Panc1 (cell line): ENCODE measurements around the gene GZMM. TPM values are rescaled to one million over a fixed set of nuclear protein-coding genes. Genes with fewer than 3 reads are reported as not detected.

ENCODE experiments used
- ATAC-seq: fragments of 200-7000 bp; cut with Tn5 transposase; 2 replicates; pipeline ENCODE4 v1.9.1; 2020; ENCODE audit warnings: mild to moderate bottlenecking, moderate library complexity
- BruUV-seq: library from RNA; stranded (reverse); fragments of 400-500 nt; replicated peaks from 2 replicates; lab custom pipeline; 2021; lab: Mats Ljungman, UMichigan
- CTCF ChIA-PET: fragments of 300-600 bp; sonication (Branson Sonifier 250); formaldehyde crosslinking; loops from one replicate; lab custom pipeline; 2022; ENCODE audit warnings: antibody characterized with exemption; lab: Charles Lee
- POLR2A ChIA-PET: fragments of 300-600 bp; sonication (Branson Sonifier 250); formaldehyde crosslinking; loops from one replicate; lab custom pipeline; 2022; ENCODE audit warnings: antibody characterized with exemption; lab: Charles Lee
- DNase-seq: peaks from one replicate; pipeline ENCODE4 v3.0.0-alpha.2; 2010; ENCODE audit warnings: low read depth, low spot score
- H3K27ac ChIP-seq: 2 replicates; pipeline ENCODE4 v1.5.1; 2011; ENCODE audit warnings: mild to moderate bottlenecking, low read length, inconsistent platforms
- H3K27me3 ChIP-seq: fragments of 200-500 bp; sonication (Bioruptor generic); 2 replicates; pipeline ENCODE4 v1.6.0; 2014; ENCODE audit warnings: low read length, inconsistent platforms; ENCODE audit not compliant: control insufficient read depth, insufficient read depth
- H3K36me3 ChIP-seq: fragments of 200-500 bp; sonication (Bioruptor generic); 2 replicates; pipeline ENCODE4 v1.5.1; 2014; ENCODE audit warnings: inconsistent platforms, mild to moderate bottlenecking, low read length, moderate library complexity; ENCODE audit not compliant: control insufficient read depth, insufficient read depth
- H3K4me1 ChIP-seq: 2 replicates; pipeline ENCODE4 v1.5.1; 2011; ENCODE audit warnings: inconsistent platforms, mild to moderate bottlenecking, low read length, moderate library complexity; ENCODE audit not compliant: control insufficient read depth, insufficient read depth
- H3K4me3 ChIP-seq, 2 experiments: 2 replicates each; pipeline ENCODE4 v1.5.1; 2011 to 2012; ENCODE audit warnings: low read depth in 2 of 2, low read length in 2 of 2, mild to moderate bottlenecking in 2 of 2, inconsistent platforms in 1 of 2, moderate library complexity in 1 of 2
- H3K9me3 ChIP-seq: fragments of 200-500 bp; sonication (Bioruptor generic); 2 replicates; pipeline ENCODE4 v1.5.1; 2014; ENCODE audit warnings: low read depth, mild to moderate bottlenecking, inconsistent platforms, low read length, moderate library complexity; ENCODE audit not compliant: control insufficient read depth, insufficient read depth
- CTCF ChIP-seq: fragments of 450-650 bp; IDR thresholded peaks from 2 replicates; pipeline ENCODE4 v1.5.1; 2017; ENCODE audit warnings: mild to moderate bottlenecking
- POLR2AphosphoS5 ChIP-seq: IDR thresholded peaks from 2 replicates; pipeline ENCODE4 v1.6.1; 2012; ENCODE audit warnings: mild to moderate bottlenecking, low read depth, low read length, moderate library complexity
- REST ChIP-seq, 2 experiments: IDR thresholded peaks; 2 replicates each; pipeline ENCODE4 v1.6.1; 2011 to 2012; ENCODE audit warnings: low read depth in 2 of 2, control low read depth in 1 of 2, low read length in 1 of 2, mild to moderate bottlenecking in 1 of 2, moderate library complexity in 1 of 2; ENCODE audit not compliant: insufficient read depth in 1 of 2
- in situ Hi-C: cut with HindIII; loops from 2 replicates; pipeline ENCODE4 v1.10.0; 2016; ENCODE audit warnings: low sequenced_read_pairs, low pct_unique_long_range_greater_than_20kb
- intact Hi-C: fragments of 100-400 bp; cut with micrococcal nuclease; formaldehyde crosslinking; loops from one replicate; pipeline ENCODE4 v1.10.0; 2022; ENCODE audit not compliant: unreplicated experiment
- total RNA-seq: library from RNA; stranded (reverse); gene quantifications from one replicate; pipeline ENCODE4 v1.2.1, GENCODE V29; 2021; ENCODE audit not compliant: unreplicated experiment

GZMM gene
- total RNA-seq, 1 experiment from 2014 or later: 0.69 TPM

GRCh38 chr19:591099-591958 is 47.5 kb downstream of the GZMM start:
- Histone ChIP-seq H3K4me3 (peak overlapping the region; percentile 14 to 31; a peak in 1 of 4 replicates), H3K27me3 (no peaks in the 10 kb centered on the region), H3K9me3 (no peaks in the 10 kb centered on the region), H3K36me3 (no peaks in the 10 kb centered on the region), H3K4me1 (peaks cover 14% of the 10 kb centered on the region), H3K27ac (no peak overlapping the region)
- ChIA-PET POLR2A (no interaction called here), CTCF (no interaction called here)
- ATAC-seq: no peak
- DNase-seq: no peak
- in situ Hi-C loops: no loop called here
- TF ChIP-seq CTCF: no peak
- peak; percentile 98 to 99 for TF ChIP-seq REST (IDR thresholded peaks at IDR 0.05; ENCODE audit: insufficient read depth in 1 of 2, low read depth in 2 of 2, low read length in 1 of 2)
- no TSS peak for BruUV-seq
- intact Hi-C loops: no loop called here

GRCh38 chr19:592101-592500 is 48.2 kb downstream of the GZMM start:
- TF ChIP-seq REST (IDR thresholded peaks at IDR 0.05; ENCODE audit: insufficient read depth in 1 of 2, low read depth in 2 of 2, low read length in 1 of 2): no peak
- TF ChIP-seq POLR2AphosphoS5: no peak
- Histone ChIP-seq H3K4me3 (no peak overlapping the region), H3K27ac (no peak overlapping the region), H3K36me3 (no peaks in the 10 kb centered on the region), H3K4me1 (peaks cover 10% of the 10 kb centered on the region), H3K9me3 (no peaks in the 10 kb centered on the region), H3K27me3 (no peaks in the 10 kb centered on the region)
- in situ Hi-C loops (no loop called here), intact Hi-C loops (no loop called here)
- no TSS peak for BruUV-seq
- ChIA-PET CTCF (no interaction called here), POLR2A (no interaction called here)
- ATAC-seq: no peak
- no peak for DNase-seq
